K562 (cell line): ENCODE data around the gene NECTIN1. TPM values are rescaled to one million over a fixed set of nuclear protein-coding genes. Genes with fewer than 3 reads are reported as not detected.

Experiments used
- ATAC-seq: fragments of 200-7000 bp; cut with Tn5 transposase; 3 replicates; pipeline ENCODE4 v1.9.1; 2020; ENCODE audit warnings: moderate library complexity
- BruUV-seq: library from RNA; stranded (reverse); fragments of 400-500 nt; replicated peaks from 2 replicates; lab custom pipeline; 2021; lab: Mats Ljungman, UMichigan
- CTCF ChIA-PET: fragments of 300-600 bp; formaldehyde crosslinking; extraction: SDS; loops from one replicate; lab custom pipeline; 2021; ENCODE audit warnings: low intra/inter-chr PET ratio; lab: Yijun Ruan, JAX
- POLR2A ChIA-PET: fragments of 300-600, 350-650 bp; sonication (Branson Sonifier 250); formaldehyde crosslinking; extraction: SDS; loops from one replicate; lab custom pipeline; 2021; ENCODE audit warnings: antibody characterized with exemption, inconsistent platforms; lab: Yijun Ruan, JAX
- DNase-seq, 4 experiments: peaks; one replicate each; pipeline versions ENCODE4 v3.0.0 to v3.0.0-alpha.2; 2011 to 2018; ENCODE audit warnings: low spot score in 3 of 4, mixed read lengths in 3 of 4; ENCODE audit errors: extremely low read depth in 1 of 4
- FAIRE-seq: peaks from 2 replicates; lab custom pipeline; 2011; peaks lifted over from hg19 to GRCh38; lab: Jason Lieb, UNC
- H2AFZ ChIP-seq: 2 replicates; pipeline ENCODE4 v1.6.0; 2011; ENCODE audit warnings: low read depth, low read length, control low read depth, inconsistent platforms
- H3K27ac ChIP-seq: fragments of 200-600 bp; 3 replicates; pipeline ENCODE4 v1.8.0; 2011; ENCODE audit warnings: low read depth, mild to moderate bottlenecking, control low read depth, inconsistent platforms, low read length, moderate library complexity, mixed read lengths; ENCODE audit errors: extremely low read depth
- H3K27me3 ChIP-seq, 2 experiments: fragments of 300-600 bp in 1 of 2; 2 replicates in 1 of 2; 3 replicates in 1 of 2; pipeline versions ENCODE4 v1.6.0 to v1.8.0; 2011; ENCODE audit warnings: inconsistent platforms in 2 of 2, low read length in 2 of 2, mild to moderate bottlenecking in 1 of 2, mixed read lengths in 1 of 2, moderate library complexity in 1 of 2; ENCODE audit not compliant: control insufficient read depth in 2 of 2, insufficient read depth in 2 of 2
- H3K36me3 ChIP-seq: fragments of 300-600 bp; 3 replicates; pipeline ENCODE4 v1.8.0; 2011; ENCODE audit warnings: mild to moderate bottlenecking, low read length, inconsistent platforms; ENCODE audit not compliant: control insufficient read depth, insufficient read depth
- H3K4me1 ChIP-seq, 2 experiments: fragments of 200-600 bp in 1 of 2; replicated peaks in 1 of 2; 2 replicates in 1 of 2; 3 replicates in 1 of 2; pipeline versions ENCODE4 v1.5.1 to v1.8.0; 2011; ENCODE audit warnings: inconsistent platforms in 2 of 2, low read length in 2 of 2, mild to moderate bottlenecking in 1 of 2, mixed read lengths in 1 of 2, moderate library complexity in 1 of 2; ENCODE audit not compliant: control insufficient read depth in 2 of 2, insufficient read depth in 2 of 2
- H3K4me2 ChIP-seq: 2 replicates; pipeline ENCODE4 v1.6.1; 2011; ENCODE audit warnings: low read length, control low read depth, inconsistent platforms, mixed read lengths; ENCODE audit not compliant: insufficient read depth
- H3K4me3 ChIP-seq: fragments of 200-600 bp; sonication (generic), shearing (Covaris generic); 2 replicates; pipeline ENCODE4 v1.5.1; 2016; ENCODE audit warnings: control low read depth, inconsistent platforms
- H3K79me2 ChIP-seq: fragments of 200-600 bp; 3 replicates; pipeline ENCODE4 v1.8.0; 2011; ENCODE audit warnings: low read length, inconsistent platforms; ENCODE audit not compliant: control insufficient read depth, insufficient read depth
- H3K9ac ChIP-seq, 2 experiments: 2 replicates each; pipeline versions ENCODE4 v1.6.0 to v1.6.1; 2011; ENCODE audit warnings: low read depth in 2 of 2, low read length in 2 of 2, control low read depth in 1 of 2, inconsistent platforms in 1 of 2, mild to moderate bottlenecking in 1 of 2, mixed read lengths in 1 of 2; ENCODE audit not compliant: insufficient read depth in 1 of 2
- H3K9me1 ChIP-seq: one replicate; pipeline ENCODE4 v1.6.0; 2011; ENCODE audit warnings: inconsistent platforms, mild to moderate bottlenecking, low read length, moderate library complexity; ENCODE audit not compliant: control insufficient read depth, insufficient read depth
- H3K9me3 ChIP-seq: replicated peaks from 2 replicates; pipeline ENCODE4 v1.5.1; 2011; ENCODE audit warnings: low read depth, low read length, inconsistent platforms; ENCODE audit not compliant: control insufficient read depth, insufficient read depth
- H4K20me1 ChIP-seq: replicated peaks from 2 replicates; pipeline ENCODE4 v1.6.1; 2011; ENCODE audit warnings: low read length, inconsistent platforms, mixed read lengths; ENCODE audit not compliant: control insufficient read depth, insufficient read depth
- FOXO4 ChIP-seq: fragments of 450-650 bp; formaldehyde crosslinking; IDR thresholded peaks from 2 replicates; pipeline ENCODE4 v1.4.0; 2020; ENCODE audit warnings: mild to moderate bottlenecking, moderate library complexity
- HDAC1 ChIP-seq, 2 experiments: fragments of 450-650 bp; IDR thresholded peaks; 2 replicates each; pipeline ENCODE4 v1.6.1; 2016 to 2017; ENCODE audit warnings: inconsistent platforms in 1 of 2, mild to moderate bottlenecking in 1 of 2, moderate library complexity in 1 of 2
- HDAC3 ChIP-seq: fragments of 450-650 bp; IDR thresholded peaks from 2 replicates; pipeline ENCODE4 v1.6.1; 2018; ENCODE audit warnings: borderline replicate concordance, mild to moderate bottlenecking, moderate library complexity; ENCODE audit not compliant: partially characterized antibody
- MYBL2 ChIP-seq, 2 experiments: fragments of 450-650 bp in 1 of 2; sonication (generic) in 1 of 2; formaldehyde crosslinking in 1 of 2; IDR thresholded peaks; 2 replicates each; pipeline versions ENCODE4 v1.6.1 to v1.8.1; 2017 to 2022; ENCODE audit warnings: borderline replicate concordance in 1 of 2, inconsistent platforms in 1 of 2, low read depth in 1 of 2, mild to moderate bottlenecking in 1 of 2, missing genetic modification reagents in 1 of 2, moderate library complexity in 1 of 2
- PHTF2 ChIP-seq: fragments of 250-450 bp; sonication (Bioruptor Pico); IDR thresholded peaks from 2 replicates; pipeline ENCODE4 v1.5.0; 2021; ENCODE audit warnings: mild to moderate bottlenecking
- RAD21 ChIP-seq, 2 experiments: fragments of 250-450 bp in 1 of 2; fragments of 450-650 bp in 1 of 2; sonication (Bioruptor Pico) in 1 of 2; formaldehyde crosslinking in 1 of 2; IDR thresholded peaks in 1 of 2; conservative IDR thresholded peaks in 1 of 2; 2 replicates each; pipeline versions ENCODE4 v1.4.0 to v1.8.0; 2020 to 2022; ENCODE audit warnings: mild to moderate bottlenecking in 2 of 2, moderate library complexity in 1 of 2
- RUNX1 ChIP-seq: sonication (generic); IDR thresholded peaks from 2 replicates; pipeline ENCODE4 v1.6.1; 2016; ENCODE audit warnings: antibody characterized with exemption, low read depth
- ZNF143 ChIP-seq: sonication (generic); formaldehyde crosslinking; IDR thresholded peaks from 2 replicates; pipeline ENCODE4 v1.9.0; 2022; ENCODE audit warnings: mild to moderate bottlenecking, missing genetic modification reagents
- ZNF239 ChIP-seq: fragments of 250-450 bp; sonication (Bioruptor Pico); IDR thresholded peaks from 2 replicates; pipeline ENCODE4 v1.4.0; 2020; ENCODE audit warnings: mild to moderate bottlenecking
- ZNF830 ChIP-seq: fragments of 250-450 bp; sonication (Bioruptor Pico); IDR thresholded peaks from 2 replicates; pipeline ENCODE4 v1.5.0; 2021; ENCODE audit warnings: mild to moderate bottlenecking
- WGBS: fragments of 100-300 bp; shearing (Covaris generic); methylation state at CpG from one replicate; pipeline ENCODE4 v1.1.6; 2016; ENCODE audit warnings: low coverage, mixed read lengths; ENCODE audit not compliant: insufficient coverage; ENCODE audit errors: missing lambda C conversion rate; 5-methylcytosine and 5-hydroxymethylcytosine counted together
- in situ Hi-C: fragments of 300-500 bp; cut with MboI; formaldehyde crosslinking; loops from 4 replicates; pipeline ENCODE4 v1.15.0; 2018; ENCODE audit warnings: inconsistent platforms, mixed read lengths
- intact Hi-C: fragments of 100-400 bp; cut with micrococcal nuclease; formaldehyde crosslinking; loops from 2 replicates; pipeline ENCODE4 v1.14.2; 2022
- polyA plus RNA-seq, 8 experiments: library from polyadenylated mRNA; depleted of rRNA in 4 of 8; stranded (reverse) in 5 of 8; unstranded in 3 of 8; fragments of >200 nt; fragmentation: Nextera tagmentation in 2 of 8; fragmentation: Illumina TruSeq in 1 of 8; extraction: Ambion mirVana in 2 of 8; extraction: Trizol in 1 of 8; gene quantifications; 2 replicates each; pipeline versions ENCODE4 v1.2.1 to v1.2.3, GENCODE V29; 2011 to 2014; ENCODE audit warnings: inconsistent platforms in 1 of 8, missing spikeins in 1 of 8
- total RNA-seq, 7 experiments: library from RNA; depleted of rRNA in 6 of 7; stranded (reverse); fragments of >200 nt in 6 of 7; fragmentation: Illumina TruSeq in 2 of 7; extraction: Trizol in 2 of 7; gene quantifications; 2 replicates each; pipeline versions ENCODE4 v1.2.1 to v1.2.3, GENCODE V29; 2011 to 2021; ENCODE audit warnings: low replicate concordance in 1 of 7

Gene NECTIN1
- total and polyA plus RNA-seq, 9 of the 15 experiments (the other 6 are each of a cell fraction or from before 2014, with no cell fraction given), result 0.09 to 0.53 (median 0.23) TPM; not detected in 2

DNA sequence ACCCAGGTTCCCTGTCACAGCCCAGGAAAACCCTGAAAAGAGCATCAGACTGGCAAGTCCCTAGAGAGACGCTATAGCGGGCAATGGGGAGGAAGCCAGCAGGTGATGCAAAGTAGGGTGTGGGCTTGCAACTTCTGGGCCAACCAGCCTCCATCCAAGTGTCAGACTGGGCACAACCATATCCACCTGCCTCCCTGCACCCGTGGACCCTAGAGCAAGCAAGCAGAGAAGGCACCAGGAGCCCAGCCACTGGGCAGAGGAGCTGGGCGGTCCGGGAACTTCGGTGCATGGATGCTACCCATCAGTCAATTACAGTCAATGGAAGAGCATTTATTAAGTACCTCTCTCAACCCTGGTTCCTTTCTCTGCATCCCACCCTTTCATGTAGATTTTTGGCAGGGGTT lies 2.8 kb downstream of the NECTIN1 start:
- no peak overlapping the region for H2AFZ ChIP-seq
- H3K4me3 ChIP-seq, result no peak overlapping the region
- no peaks in the 10 kb centered on the region for H3K79me2 ChIP-seq
- ChIA-PET POLR2A (no interaction called here), CTCF (no interaction called here)
- no peak overlapping the region for H3K9ac ChIP-seq
- peaks cover 24 to 68% of the 10 kb centered on the region in 2 experiments; a peak in 3 of 5 replicates for H3K27me3 ChIP-seq
- H4K20me1 ChIP-seq, result no peaks in the 10 kb centered on the region
- no peaks in the 10 kb centered on the region for H3K9me1 ChIP-seq
- H3K36me3 ChIP-seq, result no peaks in the 10 kb centered on the region
- no peak for DNase-seq
- in situ Hi-C loops, result no loop called here
- no TSS peak for BruUV-seq
- H3K4me2 ChIP-seq, result no peak overlapping the region
- no peaks in the 10 kb centered on the region for H3K9me3 ChIP-seq
- no peak for TF ChIP-seq ZNF830 (CRISPR knock-in tag)
- TF ChIP-seq PHTF2 (CRISPR knock-in tag), result no peak
- TF ChIP-seq RAD21 (CRISPR knock-in tag; conservative IDR thresholded peaks at IDR 0.05 in 1 of 2, IDR thresholded peaks at IDR 0.05 in 1 of 2), result no peak
- TF ChIP-seq HDAC1 (IDR thresholded peaks at IDR 0.05), result no peak
- TF ChIP-seq MYBL2 (IDR thresholded peaks at IDR 0.05; ENCODE audit: low read depth), result no peak
- TF ChIP-seq MYBL2 (CRISPR knock-in tag; IDR thresholded peaks at IDR 0.05; ENCODE audit: borderline replicate concordance), result no peak
- TF ChIP-seq ZNF239 (CRISPR knock-in tag), result no peak
- no peak for TF ChIP-seq HDAC3
- no peak for TF ChIP-seq ZNF143 (CRISPR knock-in tag)
- TF ChIP-seq FOXO4 (CRISPR knock-in tag), result no peak
- no peak for TF ChIP-seq RUNX1
- WGBS, result 0% methylated on average over 6 of the region's 6 CpGs
- no peak overlapping the region for H3K27ac ChIP-seq
- ATAC-seq, result no peak
- no peak for FAIRE-seq
- H3K4me1 ChIP-seq, result peaks cover 0 to 25% of the 10 kb centered on the region in 2 experiments; a peak in 2 of 5 replicates
- intact Hi-C loops, result loop anchor here (5.0 kb wide), 1 partner anchor 381 kb away; no protein-coding TSS in a partner anchor
